Suppressor macrophage treated with lipopolysaccharide for 4 hours (primary cell): Measurements from ENCODE around the gene MTFR2.

Experiments used
- DNase-seq: peaks from one replicate; pipeline ENCODE4 v3.0.0-alpha.2; 2020

MTFR2 gene

GRCh38 chr6:136181861-136182260 lies 68.2 kb downstream of the MTFR2 start:
- no peak for DNase-seq

DNA sequence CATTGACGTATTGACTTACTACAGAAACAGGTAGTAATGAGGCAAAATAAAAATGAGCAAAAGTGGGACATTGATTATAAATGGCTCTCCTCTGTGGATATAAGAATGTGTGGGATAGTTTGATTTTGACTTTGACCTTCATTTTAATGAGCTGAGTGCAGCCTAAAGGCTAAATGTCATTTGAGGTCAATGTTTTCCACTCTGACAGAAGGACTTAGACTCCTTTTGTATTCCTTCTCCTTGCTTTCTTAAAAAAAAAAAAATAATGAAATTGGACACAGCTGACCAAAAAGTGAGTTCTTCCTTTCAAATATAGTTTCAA lies 68.6 kb downstream of the MTFR2 start:
- DNase-seq = no peak
